ENCODE results near the gene GPR157.
"Not testable (repeated sequence)": the region's sequence is repeated elsewhere in the genome, so short reads cannot be mapped to it uniquely, and the experiment has no call there.

The GPR157 gene

DNA sequence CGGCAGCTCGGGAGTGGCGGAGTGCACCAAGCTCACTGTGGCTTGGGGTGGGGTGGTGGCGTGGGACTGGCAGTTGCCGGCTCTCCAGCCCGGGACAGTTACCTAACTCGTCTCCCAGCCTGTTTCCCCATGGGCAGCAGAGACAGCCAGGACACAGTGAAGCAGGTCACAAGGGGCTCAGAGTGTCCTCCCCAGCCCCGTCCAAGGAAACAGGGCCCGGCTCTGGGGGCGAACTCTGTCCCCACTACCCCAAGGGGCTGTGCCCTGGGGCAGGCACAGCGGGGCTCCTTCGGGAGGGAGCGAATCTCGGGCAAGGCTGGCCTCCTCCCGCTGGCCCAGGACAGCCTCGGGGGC lies 759 bp downstream of the GPR157 start:
- Histone ChIP-seq H3K4me3 (ENCODE audit: low read depth in 1 of 2, low read length in 2 of 2) (peak overlapping the region; percentile 46 to 72; a peak in 3 of 4 replicates), H3K4me2 (ENCODE audit: insufficient read depth, low read length) (peak overlapping the region; percentile 98), H3K36me3 (ENCODE audit: insufficient read depth, low read length) (no peaks in the 10 kb centered on the region), H3K27me3 (ENCODE audit: insufficient read depth, low read length, poor library complexity) (no peaks in the 10 kb centered on the region), H2AFZ (ENCODE audit: low read depth, low read length) (peak overlapping the region; percentile 67), H4K20me1 (ENCODE audit: insufficient read depth, low read length) (no peaks in the 10 kb centered on the region), H3K27ac (ENCODE audit: low read length) (peak overlapping the region; percentile 3; the same call in 1 of the 2 replicates), H3K79me2 (ENCODE audit: insufficient read depth, low read length) (no peaks in the 10 kb centered on the region), H3K4me1 (ENCODE audit: insufficient read depth, low read length) (peaks cover 46% of the 10 kb centered on the region), H3K9ac (ENCODE audit: low read depth, low read length) (peak overlapping the region; percentile 75), H3K9me3 (ENCODE audit: insufficient read depth, low read length, severe bottlenecking) (no peaks in the 10 kb centered on the region)
- ATAC-seq (ENCODE audit: insufficient read depth, low read depth) (0 out of 3 replicates have a peak, but pooled peaks have one; percentile 4), DNase-seq (peak; percentile 39)
- TF ChIP-seq EZH2 (IDR thresholded peaks at IDR 0.05; ENCODE audit: borderline replicate concordance, low read depth, low read length, severe bottlenecking), result no peak
- TF ChIP-seq, protein P1, sequence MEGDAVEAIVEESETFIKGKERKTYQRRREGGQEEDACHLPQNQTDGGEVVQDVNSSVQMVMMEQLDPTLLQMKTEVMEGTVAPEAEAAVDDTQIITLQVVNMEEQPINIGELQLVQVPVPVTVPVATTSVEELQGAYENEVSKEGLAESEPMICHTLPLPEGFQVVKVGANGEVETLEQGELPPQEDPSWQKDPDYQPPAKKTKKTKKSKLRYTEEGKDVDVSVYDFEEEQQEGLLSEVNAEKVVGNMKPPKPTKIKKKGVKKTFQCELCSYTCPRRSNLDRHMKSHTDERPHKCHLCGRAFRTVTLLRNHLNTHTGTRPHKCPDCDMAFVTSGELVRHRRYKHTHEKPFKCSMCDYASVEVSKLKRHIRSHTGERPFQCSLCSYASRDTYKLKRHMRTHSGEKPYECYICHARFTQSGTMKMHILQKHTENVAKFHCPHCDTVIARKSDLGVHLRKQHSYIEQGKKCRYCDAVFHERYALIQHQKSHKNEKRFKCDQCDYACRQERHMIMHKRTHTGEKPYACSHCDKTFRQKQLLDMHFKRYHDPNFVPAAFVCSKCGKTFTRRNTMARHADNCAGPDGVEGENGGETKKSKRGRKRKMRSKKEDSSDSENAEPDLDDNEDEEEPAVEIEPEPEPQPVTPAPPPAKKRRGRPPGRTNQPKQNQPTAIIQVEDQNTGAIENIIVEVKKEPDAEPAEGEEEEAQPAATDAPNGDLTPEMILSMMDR (IDR thresholded peaks at IDR 0.05; ENCODE audit: borderline replicate concordance, extremely low read depth, low read length, poor library complexity, severe bottlenecking), result no peak

DNA sequence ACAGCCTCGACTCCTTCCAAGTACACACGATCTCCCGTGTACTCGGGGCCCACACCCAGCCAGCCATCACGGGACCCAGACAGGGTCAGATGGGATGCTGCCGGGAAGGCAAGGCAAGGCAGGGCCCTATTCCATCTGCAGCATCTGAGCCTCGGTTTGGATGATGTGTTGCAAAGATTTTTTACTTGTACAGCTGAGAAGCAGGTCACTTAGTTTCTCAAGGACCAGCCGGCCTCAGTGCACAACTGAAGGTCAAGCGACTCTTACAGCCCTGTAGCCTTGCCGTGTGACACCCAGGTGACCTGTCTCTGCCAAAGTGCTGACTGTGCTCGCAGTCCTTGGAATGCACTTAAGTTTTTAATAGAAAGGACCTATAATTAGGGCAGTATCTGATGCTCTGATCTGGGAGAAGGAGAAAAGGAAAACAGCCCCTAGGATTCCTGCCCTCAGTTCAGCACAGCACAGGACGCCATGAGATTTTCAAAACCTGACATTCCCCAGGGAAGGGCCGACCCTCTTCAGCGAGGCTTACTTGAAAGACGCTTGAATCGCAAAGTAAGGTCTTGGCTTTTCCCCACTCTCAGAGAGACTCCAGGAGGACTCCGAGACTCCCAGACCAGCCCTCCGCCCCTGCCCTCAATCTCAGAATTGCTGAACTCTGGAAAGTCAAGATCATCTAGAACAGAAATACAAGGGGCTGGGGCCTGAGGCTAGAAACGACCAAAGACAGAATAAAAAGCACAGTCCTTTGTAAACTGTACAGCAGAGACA lies 1.3 kb downstream of the GPR157 start:
- TF ChIP-seq EZH2 (IDR thresholded peaks at IDR 0.05; ENCODE audit: borderline replicate concordance, low read depth, low read length, severe bottlenecking), result no peak
- TF ChIP-seq, protein P1 (IDR thresholded peaks at IDR 0.05; ENCODE audit: borderline replicate concordance, extremely low read depth, low read length, poor library complexity, severe bottlenecking), result no peak
- peak overlapping the region; percentile 75 for H3K9ac ChIP-seq (ENCODE audit: low read depth, low read length)
- H3K79me2 ChIP-seq (ENCODE audit: insufficient read depth, low read length), result no peaks in the 10 kb centered on the region
- ATAC-seq (ENCODE audit: insufficient read depth, low read depth) (no peak), DNase-seq (no peak)
- H4K20me1 ChIP-seq (ENCODE audit: insufficient read depth, low read length), result no peaks in the 10 kb centered on the region
- peak overlapping the region; percentile 98 for H3K4me2 ChIP-seq (ENCODE audit: insufficient read depth, low read length)
- H3K27ac ChIP-seq (ENCODE audit: low read length), result peak overlapping the region; percentile 3; the same call in 1 of the 2 replicates
- no peaks in the 10 kb centered on the region for H3K9me3 ChIP-seq (ENCODE audit: insufficient read depth, low read length, severe bottlenecking)
- H2AFZ ChIP-seq (ENCODE audit: low read depth, low read length), result peak overlapping the region; percentile 67
- H3K4me1 ChIP-seq (ENCODE audit: insufficient read depth, low read length), result peaks cover 49% of the 10 kb centered on the region
- no peaks in the 10 kb centered on the region for H3K27me3 ChIP-seq (ENCODE audit: insufficient read depth, low read length, poor library complexity)
- H3K4me3 ChIP-seq (ENCODE audit: low read depth in 1 of 2, low read length in 2 of 2), result peak overlapping the region; percentile 46 to 72; a peak in 3 of 4 replicates
- no peaks in the 10 kb centered on the region for H3K36me3 ChIP-seq (ENCODE audit: insufficient read depth, low read length)

DNA sequence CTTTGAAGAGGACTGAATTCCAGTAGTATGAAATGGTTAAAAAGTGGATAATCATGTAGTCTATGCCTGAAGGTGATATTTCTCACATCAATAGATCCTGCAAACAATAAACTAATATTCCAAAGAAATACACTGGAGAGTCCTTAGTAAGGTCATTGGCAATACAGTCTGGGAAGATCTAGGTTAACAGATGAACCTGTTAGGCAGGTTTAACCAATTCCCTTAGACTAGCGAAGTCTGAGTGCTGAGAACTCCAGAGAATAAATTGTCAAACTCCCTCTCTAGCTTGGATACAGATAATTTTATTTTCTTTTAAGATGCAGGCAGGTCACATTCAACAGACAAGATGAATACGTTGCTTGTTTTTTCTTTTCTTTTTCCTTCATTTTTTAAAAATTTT lies 2.4 kb downstream of the GPR157 start:
- no peak overlapping the region; the same call in 1 of the 2 replicates for H3K9ac ChIP-seq (ENCODE audit: low read depth, low read length)
- H3K27me3 ChIP-seq (ENCODE audit: insufficient read depth, low read length, poor library complexity), result no peaks in the 10 kb centered on the region
- H4K20me1 ChIP-seq (ENCODE audit: insufficient read depth, low read length), result no peaks in the 10 kb centered on the region; the same call in 1 of the 2 replicates
- no peaks in the 10 kb centered on the region for H3K9me3 ChIP-seq (ENCODE audit: insufficient read depth, low read length, severe bottlenecking)
- H3K4me2 ChIP-seq (ENCODE audit: insufficient read depth, low read length), result peak overlapping the region; percentile 45
- H3K4me1 ChIP-seq (ENCODE audit: insufficient read depth, low read length), result peaks cover 58% of the 10 kb centered on the region
- no peak for ATAC-seq (ENCODE audit: insufficient read depth, low read depth)
- no peak for DNase-seq
- TF ChIP-seq EZH2 (IDR thresholded peaks at IDR 0.05; ENCODE audit: borderline replicate concordance, low read depth, low read length, severe bottlenecking), result no peak
- TF ChIP-seq, protein P1 (IDR thresholded peaks at IDR 0.05; ENCODE audit: borderline replicate concordance, extremely low read depth, low read length, poor library complexity, severe bottlenecking), result no peak
- H3K79me2 ChIP-seq (ENCODE audit: insufficient read depth, low read length), result no peaks in the 10 kb centered on the region
- H3K4me3 ChIP-seq (ENCODE audit: low read depth in 1 of 2, low read length in 2 of 2), result peak overlapping the region in 1 of 2 experiments; percentile 6; a peak in 1 of 4 replicates
- no peak overlapping the region for H2AFZ ChIP-seq (ENCODE audit: low read depth, low read length)
- no peak overlapping the region for H3K27ac ChIP-seq (ENCODE audit: low read length)
- H3K36me3 ChIP-seq (ENCODE audit: insufficient read depth, low read length), result no peaks in the 10 kb centered on the region

DNA sequence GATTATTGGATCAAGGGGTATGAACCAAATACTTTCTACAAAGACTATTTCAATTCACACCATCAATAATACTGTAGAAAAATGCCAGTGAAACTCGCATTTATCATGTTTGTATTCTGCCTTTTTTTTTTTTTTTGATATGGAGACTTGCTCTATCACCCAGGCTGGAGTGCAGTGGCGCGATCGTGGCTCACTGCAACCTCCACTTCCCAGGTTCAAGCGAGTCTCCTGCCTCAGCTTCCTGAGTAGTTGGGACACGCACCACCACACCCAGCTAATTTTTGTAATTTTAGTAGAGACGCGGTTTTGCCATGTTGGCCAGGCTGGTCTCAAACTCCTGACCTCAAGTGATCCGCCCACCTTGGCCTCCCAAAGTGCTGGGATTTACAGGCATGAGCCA lies 3.1 kb downstream of the GPR157 start:
- not testable (repeated sequence) for H3K79me2 ChIP-seq (ENCODE audit: insufficient read depth, low read length); H2AFZ ChIP-seq (ENCODE audit: low read depth, low read length); H3K27me3 ChIP-seq (ENCODE audit: insufficient read depth, low read length, poor library complexity); H3K36me3 ChIP-seq (ENCODE audit: insufficient read depth, low read length); H4K20me1 ChIP-seq (ENCODE audit: insufficient read depth, low read length); H3K9me3 ChIP-seq (ENCODE audit: insufficient read depth, low read length, severe bottlenecking); H3K9ac ChIP-seq (ENCODE audit: low read depth, low read length); ATAC-seq (ENCODE audit: insufficient read depth, low read depth)
- H3K4me3 ChIP-seq (ENCODE audit: low read depth in 1 of 2, low read length in 2 of 2), result peak overlapping the region in 1 of 2 experiments; percentile 6; a peak in 1 of 4 replicates
- peak overlapping the region; percentile 21; the same call in 1 of the 2 replicates for H3K27ac ChIP-seq (ENCODE audit: low read length)
- peak overlapping the region; percentile 45 for H3K4me2 ChIP-seq (ENCODE audit: insufficient read depth, low read length)
- peak; percentile 45 for DNase-seq
- peaks cover 58% of the 10 kb centered on the region for H3K4me1 ChIP-seq (ENCODE audit: insufficient read depth, low read length)

Measured in DND-41 (cell line).